HepG2 (cell line): ENCODE measurements around the gene SUCLG2.

ENCODE experiments used
- BRF2 ChIP-seq: sonication (generic); formaldehyde crosslinking; IDR thresholded peaks from 2 replicates; pipeline ENCODE4 v1.8.1; 2022; ENCODE audit warnings: mild to moderate bottlenecking, missing genetic modification reagents
- CTCF ChIP-seq: sonication (generic); formaldehyde crosslinking; IDR thresholded peaks from 2 replicates; pipeline ENCODE4 v1.5.0; 2020; ENCODE audit warnings: mild to moderate bottlenecking, missing genetic modification reagents, moderate library complexity
- IKZF4 ChIP-seq: sonication (generic); formaldehyde crosslinking; IDR thresholded peaks from 2 replicates; pipeline ENCODE4 v1.5.1; 2020; ENCODE audit warnings: borderline replicate concordance, mild to moderate bottlenecking, low read depth, missing genetic modification reagents; ENCODE audit errors: not compliant biosample characterization
- MXI1 ChIP-seq: IDR thresholded peaks from 3 replicates; pipeline ENCODE4 v1.6.1; 2012; ENCODE audit warnings: low read depth, low read length, inconsistent platforms, borderline replicate concordance
- MZF1 ChIP-seq: sonication (generic); formaldehyde crosslinking; IDR thresholded peaks from 2 replicates; pipeline ENCODE4 v1.8.1; 2023; ENCODE audit warnings: mild to moderate bottlenecking, missing genetic modification reagents, borderline replicate concordance
- NFE2L1 ChIP-seq: sonication (generic); formaldehyde crosslinking; IDR thresholded peaks from 2 replicates; pipeline ENCODE4 v1.4.0; 2020; ENCODE audit warnings: missing genetic modification reagents, mild to moderate bottlenecking, borderline replicate concordance
- NFKBIZ ChIP-seq: IDR thresholded peaks from 2 replicates; pipeline ENCODE4 v1.6.1; 2018; ENCODE audit warnings: missing genetic modification reagents, missing compliant biosample characterization
- ZNF275 ChIP-seq: sonication (generic); formaldehyde crosslinking; IDR thresholded peaks from 2 replicates; pipeline ENCODE4 v1.8.0; 2022; ENCODE audit warnings: missing genetic modification reagents, mild to moderate bottlenecking, inconsistent platforms, borderline replicate concordance
- ZNF292 ChIP-seq: sonication (generic); formaldehyde crosslinking; IDR thresholded peaks from 2 replicates; pipeline ENCODE4 v1.8.1; 2022; ENCODE audit warnings: mild to moderate bottlenecking, low read depth, missing genetic modification reagents, borderline replicate concordance
- ZNF781 ChIP-seq: sonication (generic); formaldehyde crosslinking; IDR thresholded peaks from 2 replicates; pipeline ENCODE4 v1.5.1; 2020; ENCODE audit warnings: borderline replicate concordance, mild to moderate bottlenecking, missing genetic modification reagents; ENCODE audit errors: not compliant biosample characterization
- TF ChIP-seq, protein P1 (sequence below), 2 experiments: sonication (generic) in 1 of 2; formaldehyde crosslinking in 1 of 2; IDR thresholded peaks; 2 replicates each; pipeline versions ENCODE4 v1.5.1 to v1.6.1; 2011 to 2020; ENCODE audit warnings: borderline replicate concordance in 1 of 2, low read depth in 1 of 2, low read length in 1 of 2, mild to moderate bottlenecking in 1 of 2, missing genetic modification reagents in 1 of 2, moderate library complexity in 1 of 2
- TF ChIP-seq, protein P2 (sequence below): sonication (generic); formaldehyde crosslinking; IDR thresholded peaks from 2 replicates; pipeline ENCODE4 v1.4.0; 2020; ENCODE audit warnings: missing genetic modification reagents
- TF ChIP-seq, protein P3 (sequence below): sonication (generic); formaldehyde crosslinking; IDR thresholded peaks from 2 replicates; pipeline ENCODE4 v1.4.0; 2020; ENCODE audit warnings: mild to moderate bottlenecking, missing genetic modification reagents
- TF ChIP-seq, protein P4 (sequence below): sonication (generic); formaldehyde crosslinking; IDR thresholded peaks from 2 replicates; pipeline ENCODE4 v1.9.0; 2021; ENCODE audit warnings: mild to moderate bottlenecking, missing genetic modification reagents

GRCh38 chr3:67678665-67679064, 24.3 kb upstream of the SUCLG2 start:
- TF ChIP-seq MXI1 (no peak), MZF1 (CRISPR knock-in tag) (no peak), IKZF4 (CRISPR knock-in tag) (no peak), ZNF781 (CRISPR knock-in tag) (no peak), NFKBIZ (no peak), ZNF275 (CRISPR knock-in tag) (no peak), NFE2L1 (no peak), BRF2 (CRISPR knock-in tag) (no peak), ZNF292 (CRISPR knock-in tag) (no peak), CTCF (CRISPR knock-in tag) (no peak)
- TF ChIP-seq, protein P1, sequence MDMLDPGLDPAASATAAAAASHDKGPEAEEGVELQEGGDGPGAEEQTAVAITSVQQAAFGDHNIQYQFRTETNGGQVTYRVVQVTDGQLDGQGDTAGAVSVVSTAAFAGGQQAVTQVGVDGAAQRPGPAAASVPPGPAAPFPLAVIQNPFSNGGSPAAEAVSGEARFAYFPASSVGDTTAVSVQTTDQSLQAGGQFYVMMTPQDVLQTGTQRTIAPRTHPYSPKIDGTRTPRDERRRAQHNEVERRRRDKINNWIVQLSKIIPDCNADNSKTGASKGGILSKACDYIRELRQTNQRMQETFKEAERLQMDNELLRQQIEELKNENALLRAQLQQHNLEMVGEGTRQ (IDR thresholded peaks at IDR 0.05; ENCODE audit: low read depth, low read length), result no peak
- TF ChIP-seq, protein P1 (CRISPR knock-in tag; IDR thresholded peaks at IDR 0.05; ENCODE audit: borderline replicate concordance), result no peak
- TF ChIP-seq, protein P2, sequence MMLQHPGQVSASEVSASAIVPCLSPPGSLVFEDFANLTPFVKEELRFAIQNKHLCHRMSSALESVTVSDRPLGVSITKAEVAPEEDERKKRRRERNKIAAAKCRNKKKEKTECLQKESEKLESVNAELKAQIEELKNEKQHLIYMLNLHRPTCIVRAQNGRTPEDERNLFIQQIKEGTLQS (CRISPR knock-in tag), result no peak
- TF ChIP-seq, protein P3, sequence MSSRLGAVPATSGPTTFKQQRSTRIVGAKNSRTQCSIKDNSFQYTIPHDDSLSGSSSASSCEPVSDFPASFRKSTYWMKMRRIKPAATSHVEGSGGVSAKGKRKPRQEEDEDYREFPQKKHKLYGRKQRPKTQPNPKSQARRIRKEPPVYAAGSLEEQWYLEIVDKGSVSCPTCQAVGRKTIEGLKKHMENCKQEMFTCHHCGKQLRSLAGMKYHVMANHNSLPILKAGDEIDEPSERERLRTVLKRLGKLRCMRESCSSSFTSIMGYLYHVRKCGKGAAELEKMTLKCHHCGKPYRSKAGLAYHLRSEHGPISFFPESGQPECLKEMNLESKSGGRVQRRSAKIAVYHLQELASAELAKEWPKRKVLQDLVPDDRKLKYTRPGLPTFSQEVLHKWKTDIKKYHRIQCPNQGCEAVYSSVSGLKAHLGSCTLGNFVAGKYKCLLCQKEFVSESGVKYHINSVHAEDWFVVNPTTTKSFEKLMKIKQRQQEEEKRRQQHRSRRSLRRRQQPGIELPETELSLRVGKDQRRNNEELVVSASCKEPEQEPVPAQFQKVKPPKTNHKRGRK (CRISPR knock-in tag), result no peak
- TF ChIP-seq, protein P4, sequence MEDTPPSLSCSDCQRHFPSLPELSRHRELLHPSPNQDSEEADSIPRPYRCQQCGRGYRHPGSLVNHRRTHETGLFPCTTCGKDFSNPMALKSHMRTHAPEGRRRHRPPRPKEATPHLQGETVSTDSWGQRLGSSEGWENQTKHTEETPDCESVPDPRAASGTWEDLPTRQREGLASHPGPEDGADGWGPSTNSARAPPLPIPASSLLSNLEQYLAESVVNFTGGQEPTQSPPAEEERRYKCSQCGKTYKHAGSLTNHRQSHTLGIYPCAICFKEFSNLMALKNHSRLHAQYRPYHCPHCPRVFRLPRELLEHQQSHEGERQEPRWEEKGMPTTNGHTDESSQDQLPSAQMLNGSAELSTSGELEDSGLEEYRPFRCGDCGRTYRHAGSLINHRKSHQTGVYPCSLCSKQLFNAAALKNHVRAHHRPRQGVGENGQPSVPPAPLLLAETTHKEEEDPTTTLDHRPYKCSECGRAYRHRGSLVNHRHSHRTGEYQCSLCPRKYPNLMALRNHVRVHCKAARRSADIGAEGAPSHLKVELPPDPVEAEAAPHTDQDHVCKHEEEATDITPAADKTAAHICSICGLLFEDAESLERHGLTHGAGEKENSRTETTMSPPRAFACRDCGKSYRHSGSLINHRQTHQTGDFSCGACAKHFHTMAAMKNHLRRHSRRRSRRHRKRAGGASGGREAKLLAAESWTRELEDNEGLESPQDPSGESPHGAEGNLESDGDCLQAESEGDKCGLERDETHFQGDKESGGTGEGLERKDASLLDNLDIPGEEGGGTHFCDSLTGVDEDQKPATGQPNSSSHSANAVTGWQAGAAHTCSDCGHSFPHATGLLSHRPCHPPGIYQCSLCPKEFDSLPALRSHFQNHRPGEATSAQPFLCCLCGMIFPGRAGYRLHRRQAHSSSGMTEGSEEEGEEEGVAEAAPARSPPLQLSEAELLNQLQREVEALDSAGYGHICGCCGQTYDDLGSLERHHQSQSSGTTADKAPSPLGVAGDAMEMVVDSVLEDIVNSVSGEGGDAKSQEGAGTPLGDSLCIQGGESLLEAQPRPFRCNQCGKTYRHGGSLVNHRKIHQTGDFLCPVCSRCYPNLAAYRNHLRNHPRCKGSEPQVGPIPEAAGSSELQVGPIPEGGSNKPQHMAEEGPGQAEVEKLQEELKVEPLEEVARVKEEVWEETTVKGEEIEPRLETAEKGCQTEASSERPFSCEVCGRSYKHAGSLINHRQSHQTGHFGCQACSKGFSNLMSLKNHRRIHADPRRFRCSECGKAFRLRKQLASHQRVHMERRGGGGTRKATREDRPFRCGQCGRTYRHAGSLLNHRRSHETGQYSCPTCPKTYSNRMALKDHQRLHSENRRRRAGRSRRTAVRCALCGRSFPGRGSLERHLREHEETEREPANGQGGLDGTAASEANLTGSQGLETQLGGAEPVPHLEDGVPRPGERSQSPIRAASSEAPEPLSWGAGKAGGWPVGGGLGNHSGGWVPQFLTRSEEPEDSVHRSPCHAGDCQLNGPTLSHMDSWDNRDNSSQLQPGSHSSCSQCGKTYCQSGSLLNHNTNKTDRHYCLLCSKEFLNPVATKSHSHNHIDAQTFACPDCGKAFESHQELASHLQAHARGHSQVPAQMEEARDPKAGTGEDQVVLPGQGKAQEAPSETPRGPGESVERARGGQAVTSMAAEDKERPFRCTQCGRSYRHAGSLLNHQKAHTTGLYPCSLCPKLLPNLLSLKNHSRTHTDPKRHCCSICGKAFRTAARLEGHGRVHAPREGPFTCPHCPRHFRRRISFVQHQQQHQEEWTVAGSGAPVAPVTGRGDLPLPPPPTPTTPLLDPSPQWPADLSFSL (CRISPR knock-in tag), result no peak
